Measurements from ENCODE around the gene ZBTB1.

The ZBTB1 gene, protein sequence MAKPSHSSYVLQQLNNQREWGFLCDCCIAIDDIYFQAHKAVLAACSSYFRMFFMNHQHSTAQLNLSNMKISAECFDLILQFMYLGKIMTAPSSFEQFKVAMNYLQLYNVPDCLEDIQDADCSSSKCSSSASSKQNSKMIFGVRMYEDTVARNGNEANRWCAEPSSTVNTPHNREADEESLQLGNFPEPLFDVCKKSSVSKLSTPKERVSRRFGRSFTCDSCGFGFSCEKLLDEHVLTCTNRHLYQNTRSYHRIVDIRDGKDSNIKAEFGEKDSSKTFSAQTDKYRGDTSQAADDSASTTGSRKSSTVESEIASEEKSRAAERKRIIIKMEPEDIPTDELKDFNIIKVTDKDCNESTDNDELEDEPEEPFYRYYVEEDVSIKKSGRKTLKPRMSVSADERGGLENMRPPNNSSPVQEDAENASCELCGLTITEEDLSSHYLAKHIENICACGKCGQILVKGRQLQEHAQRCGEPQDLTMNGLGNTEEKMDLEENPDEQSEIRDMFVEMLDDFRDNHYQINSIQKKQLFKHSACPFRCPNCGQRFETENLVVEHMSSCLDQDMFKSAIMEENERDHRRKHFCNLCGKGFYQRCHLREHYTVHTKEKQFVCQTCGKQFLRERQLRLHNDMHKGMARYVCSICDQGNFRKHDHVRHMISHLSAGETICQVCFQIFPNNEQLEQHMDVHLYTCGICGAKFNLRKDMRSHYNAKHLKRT

DNA sequence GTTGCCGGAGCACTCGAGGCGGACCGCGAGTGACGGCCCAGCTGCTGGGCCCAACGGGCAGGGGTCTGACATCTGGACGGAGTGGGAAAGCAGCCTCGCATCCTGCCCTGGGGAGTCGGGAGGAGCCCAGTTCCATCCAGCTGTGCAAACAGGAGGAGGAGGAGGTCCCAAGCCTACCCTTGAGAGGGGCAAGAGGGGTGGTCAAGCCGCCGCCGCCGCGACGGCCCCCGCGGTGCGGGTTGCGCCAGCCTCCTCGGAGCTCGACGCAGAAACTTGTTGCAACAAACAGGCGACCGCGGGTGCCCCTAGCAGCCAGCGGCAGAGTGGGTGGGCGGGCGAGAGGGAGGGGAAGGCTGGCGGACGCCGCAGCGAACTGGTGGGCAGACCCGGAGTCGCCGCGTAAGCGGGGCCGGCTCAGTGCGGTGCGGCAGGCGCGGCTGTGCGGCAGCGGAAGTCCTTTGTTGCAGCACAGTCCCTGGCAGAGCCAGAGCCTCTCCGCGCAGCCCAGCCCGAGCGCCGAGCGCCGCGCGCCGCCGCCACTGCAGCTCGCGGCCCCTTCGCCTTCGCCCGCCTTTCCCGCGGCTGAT, at the start of gene ZBTB1:
ZBTB1 (plus strand) TSS at position 461 of the 587 bp plus-strand sequence. CDS start 16,735 bp downstream, outside the sequence.
- peak; percentile 82 for DNase-seq (ENCODE audit: low read depth)

GRCh38 chr14:64459405-64460136, 45.0 kb upstream of the ZBTB1 start:
- no peak for DNase-seq (ENCODE audit: low read depth)

- no peak for DNase-seq (ENCODE audit: low read depth)
Measured at GRCh38 chr14:64461221-64461620, 43.3 kb upstream of the ZBTB1 start.

- DNase-seq (ENCODE audit: low read depth): no peak
Measured at GRCh38 chr14:64463195-64463594, 41.4 kb upstream of the ZBTB1 start.

DNA sequence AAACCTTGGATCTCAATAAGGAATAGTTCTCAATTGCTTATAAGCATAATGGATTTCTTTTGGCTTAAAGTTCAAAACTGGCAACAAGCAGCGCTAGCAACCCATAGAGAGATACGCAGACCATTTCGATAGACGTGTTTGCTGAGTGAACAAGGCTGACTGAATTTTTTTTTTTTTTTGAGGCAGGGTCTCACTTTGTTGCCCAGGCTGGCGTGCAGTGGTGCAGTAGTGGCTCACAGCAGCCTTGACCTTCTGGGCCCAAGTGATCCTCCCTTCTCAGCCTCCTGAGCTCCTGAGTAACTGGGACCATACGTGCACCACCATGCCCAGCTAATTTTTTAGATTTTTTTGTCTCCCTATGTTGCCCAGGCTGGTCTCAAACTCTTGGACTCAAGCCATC, 40.7 kb upstream of the ZBTB1 start:
- DNase-seq (ENCODE audit: low read depth): no peak

GRCh38 chr14:64464651-64465050, 39.9 kb upstream of the ZBTB1 start:
- no peak for DNase-seq (ENCODE audit: low read depth)

DNA sequence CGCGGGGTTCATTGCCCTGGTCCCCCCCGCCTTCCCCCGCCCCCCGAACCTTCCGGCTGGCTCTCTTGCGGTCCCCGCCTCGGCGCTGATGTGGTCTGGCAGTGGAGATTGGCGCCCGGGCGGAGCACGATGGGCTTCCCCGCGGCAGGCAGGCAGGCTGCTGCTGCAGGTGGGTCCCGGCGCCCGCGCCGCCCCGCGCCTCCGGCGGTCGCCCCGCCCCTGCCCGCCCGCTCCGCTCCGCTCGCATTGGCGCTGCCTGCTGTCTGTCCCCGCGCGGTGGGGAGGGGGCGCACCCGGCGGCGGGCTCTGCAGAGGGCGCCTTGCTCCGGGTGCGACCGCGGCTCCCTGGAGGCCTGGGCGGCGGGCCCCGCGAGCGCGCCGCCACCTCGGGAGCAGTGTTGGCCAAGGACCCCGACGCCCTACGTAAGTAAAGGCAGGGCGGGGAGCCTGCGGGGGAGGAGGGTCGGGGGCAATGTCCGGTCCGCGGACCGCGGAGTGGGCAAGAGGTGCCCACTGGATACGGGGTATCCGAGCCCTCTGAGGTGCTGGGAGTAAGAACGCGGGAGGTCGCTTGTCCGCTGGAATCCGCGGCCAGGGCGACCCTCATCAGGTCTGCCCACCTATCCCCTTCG, 39.3 kb upstream of the ZBTB1 start, which contains the start of gene AKAP5:
AKAP5 (plus strand) TSS at position 309 of the 632 bp plus-strand sequence. CDS start 2,896 bp downstream, outside the sequence.
- peak; percentile 47 for DNase-seq (ENCODE audit: low read depth)

DNA sequence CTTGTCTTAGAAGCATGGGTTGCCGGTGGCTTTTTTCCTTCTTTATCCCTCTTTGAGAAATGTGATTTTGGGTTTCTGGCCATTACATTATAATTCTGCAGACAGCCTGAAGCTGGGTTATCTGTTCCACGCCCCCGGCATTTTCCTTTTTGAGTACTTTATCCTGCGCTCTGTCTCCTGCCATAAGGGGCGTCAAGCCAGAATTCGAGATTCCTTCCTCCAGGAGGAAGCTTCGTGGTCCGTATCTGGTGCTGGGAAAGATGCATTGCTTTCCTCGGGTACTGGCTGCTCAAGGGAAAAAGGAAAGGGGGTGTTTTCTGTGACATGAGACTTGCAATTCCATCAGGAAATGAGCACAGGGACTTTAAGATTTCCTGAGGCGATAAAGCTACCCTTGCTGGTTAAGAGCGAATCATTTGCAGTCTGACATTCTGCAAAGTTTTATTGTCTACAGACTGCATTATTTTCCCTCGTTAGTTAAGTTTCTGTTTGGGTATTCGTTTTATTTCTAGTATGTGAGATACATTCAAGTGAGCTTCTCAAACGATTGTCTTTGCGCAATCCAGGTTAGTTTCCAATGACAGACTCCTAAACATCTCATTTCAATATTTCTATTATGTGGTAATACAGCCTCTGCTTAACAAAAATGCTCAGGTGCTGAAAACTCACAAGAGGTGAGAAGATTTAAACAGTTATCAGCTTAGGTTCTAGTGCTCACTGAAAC, 38.6 kb upstream of the ZBTB1 start:
- no peak for DNase-seq (ENCODE audit: low read depth)

DNA sequence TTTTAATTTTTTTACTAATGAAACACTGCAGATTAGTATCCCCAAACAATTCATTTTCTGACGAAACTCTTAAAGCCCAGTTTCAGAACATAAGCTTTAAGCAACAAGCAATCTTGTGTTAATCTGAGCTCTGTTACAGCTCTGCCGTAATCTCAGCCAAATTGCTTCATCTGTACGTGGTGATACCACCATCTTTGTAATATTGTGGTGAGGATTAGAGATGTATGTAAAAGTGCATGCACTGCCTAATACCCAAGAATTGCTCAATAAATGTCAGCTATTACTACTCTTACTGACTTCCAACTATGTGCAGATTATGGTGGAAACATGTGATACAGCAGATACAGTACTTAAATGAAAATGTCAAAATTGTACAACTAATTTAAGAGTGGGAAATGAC, 37.5 kb upstream of the ZBTB1 start:
- no peak for DNase-seq (ENCODE audit: low read depth)

- no peak for DNase-seq (ENCODE audit: low read depth)
Measured at GRCh38 chr14:64467566-64467965, 37.0 kb upstream of the ZBTB1 start.

- no peak for DNase-seq (ENCODE audit: low read depth)
Measured at GRCh38 chr14:64468451-64468850, 36.1 kb upstream of the ZBTB1 start.

- DNase-seq (ENCODE audit: low read depth): no peak
Measured at GRCh38 chr14:64474041-64474440, 30.5 kb upstream of the ZBTB1 start.

GRCh38 chr14:64474698-64475097, 29.9 kb upstream of the ZBTB1 start:
- no peak for DNase-seq (ENCODE audit: low read depth)

GRCh38 chr14:64475585-64476273, 28.8 kb upstream of the ZBTB1 start:
- DNase-seq (ENCODE audit: low read depth): no peak

DNA sequence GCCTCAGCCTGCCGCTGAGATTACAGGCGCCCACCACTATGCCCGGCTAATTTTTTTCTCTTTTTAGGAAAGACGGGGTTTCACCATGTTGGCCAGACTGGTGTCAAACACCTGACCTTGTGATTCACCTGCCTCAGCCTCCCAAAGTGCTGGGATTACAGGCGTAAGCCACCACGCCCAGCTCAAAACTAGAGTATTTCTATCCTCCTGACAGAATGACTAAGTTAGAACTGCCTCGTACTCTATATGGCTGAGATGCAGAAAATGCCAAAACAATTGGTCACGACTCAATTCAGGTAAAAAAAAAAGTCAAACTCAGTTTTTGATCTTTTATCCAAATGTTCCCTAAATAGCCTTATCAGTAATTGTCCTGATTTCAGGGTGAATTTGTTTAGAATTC, 28.1 kb upstream of the ZBTB1 start:
- no peak for DNase-seq (ENCODE audit: low read depth)

GRCh38 chr14:64478634-64479250, 25.8 kb upstream of the ZBTB1 start:
- no peak for DNase-seq (ENCODE audit: low read depth)

DNA sequence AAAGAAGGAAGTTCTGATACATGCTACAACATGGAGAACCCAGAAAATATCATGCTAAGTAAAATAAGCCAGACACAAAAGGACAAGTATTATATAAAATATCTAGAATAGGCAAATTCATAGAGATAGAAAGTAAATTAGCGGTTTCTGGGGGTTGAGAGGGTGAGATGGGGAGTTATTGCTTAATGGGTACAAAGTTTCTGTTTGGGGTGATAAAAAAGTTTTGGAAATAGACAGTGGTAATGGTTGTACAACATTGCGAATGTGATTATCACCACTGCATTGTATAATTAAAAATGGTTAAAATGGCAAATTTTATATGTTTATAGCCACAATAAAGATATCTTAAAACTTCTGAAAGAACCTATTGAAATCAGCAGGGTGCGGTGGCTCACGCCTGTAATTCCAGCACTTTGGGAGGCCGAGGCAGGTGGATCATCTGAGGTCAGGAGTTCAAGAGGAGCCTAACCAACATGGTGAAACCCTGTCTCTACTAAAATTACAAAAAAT, 15.9 kb upstream of the ZBTB1 start:
- DNase-seq (ENCODE audit: low read depth): no peak

DNA sequence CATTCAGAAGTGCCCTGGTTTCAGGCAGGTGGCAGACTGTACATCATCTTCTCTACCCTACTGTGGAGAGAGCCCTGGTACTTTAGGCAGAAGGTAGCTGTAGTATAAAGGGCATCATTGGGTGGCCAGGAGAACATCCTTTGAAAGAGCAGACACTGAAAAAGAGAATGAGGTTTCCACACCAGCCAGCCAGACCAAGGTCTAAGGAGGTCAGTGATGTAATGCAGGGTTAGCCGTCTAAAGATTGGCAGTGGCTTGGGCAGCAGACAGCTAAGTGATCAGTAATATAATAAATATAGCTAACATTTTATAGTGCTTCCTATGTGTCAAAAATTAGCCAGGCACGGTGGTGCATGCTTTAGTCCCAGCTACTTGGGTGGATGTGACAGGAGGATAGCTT, 12.9 kb upstream of the ZBTB1 start:
- DNase-seq (ENCODE audit: low read depth): no peak

DNA sequence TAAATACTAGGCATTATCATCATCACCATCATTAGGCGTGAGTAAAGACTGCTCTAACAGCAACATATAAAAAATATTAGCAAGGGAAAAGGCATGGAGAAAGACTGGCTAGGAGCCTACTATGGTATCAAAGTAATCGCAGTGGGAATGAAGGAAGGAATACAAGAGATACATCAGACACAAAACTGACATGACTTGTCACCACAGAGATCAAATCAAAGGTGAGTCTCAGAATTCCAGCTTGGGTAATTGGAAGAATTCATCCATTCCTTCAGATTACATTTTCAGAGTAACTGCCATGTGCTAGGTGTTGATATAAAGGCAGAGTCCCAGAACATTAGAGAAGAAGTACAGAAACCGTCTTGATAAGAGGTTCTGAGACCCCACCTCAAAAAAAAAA, 11.1 kb upstream of the ZBTB1 start:
- DNase-seq (ENCODE audit: low read depth): no peak

GRCh38 chr14:64495252-64495651, 9.3 kb upstream of the ZBTB1 start:
- DNase-seq (ENCODE audit: low read depth): no peak

Data from stimulated activated CD8-positive, alpha-beta memory T cell treated with anti-CD3 and anti-CD28 coated beads, Interleukin-12 subunit alpha, Interleukin-12 subunit beta, amount 100 ng/mL, for 4 hours (primary cell).